Fibroblast of villous mesenchyme (primary cell): ENCODE measurements around the gene TCTN1. TPM values are rescaled to one million over a fixed set of nuclear protein-coding genes. Genes with fewer than 3 reads are reported as not detected.

Source experiments
- DNase-seq: peaks from one replicate; pipeline ENCODE4 v3.0.0-alpha.2; 2010; ENCODE audit warnings: low read depth
- H3K4me3 ChIP-seq: 2 replicates; pipeline ENCODE4 v1.5.1; 2011; ENCODE audit warnings: low read depth, mild to moderate bottlenecking, low read length
- total RNA-seq: library from RNA; depleted of rRNA; stranded (reverse); fragments of >200 nt; gene quantifications from 2 replicates; pipeline ENCODE4 v1.2.3, GENCODE V29; 2012
- TF ChIP-seq, protein P1 (sequence below): IDR thresholded peaks from 2 replicates; pipeline ENCODE4 v1.5.1; 2012; ENCODE audit warnings: low read depth, mild to moderate bottlenecking, low read length; ENCODE audit not compliant: insufficient read depth

Gene TCTN1
- total RNA-seq, 1 donor = 28.9 TPM

DNA sequence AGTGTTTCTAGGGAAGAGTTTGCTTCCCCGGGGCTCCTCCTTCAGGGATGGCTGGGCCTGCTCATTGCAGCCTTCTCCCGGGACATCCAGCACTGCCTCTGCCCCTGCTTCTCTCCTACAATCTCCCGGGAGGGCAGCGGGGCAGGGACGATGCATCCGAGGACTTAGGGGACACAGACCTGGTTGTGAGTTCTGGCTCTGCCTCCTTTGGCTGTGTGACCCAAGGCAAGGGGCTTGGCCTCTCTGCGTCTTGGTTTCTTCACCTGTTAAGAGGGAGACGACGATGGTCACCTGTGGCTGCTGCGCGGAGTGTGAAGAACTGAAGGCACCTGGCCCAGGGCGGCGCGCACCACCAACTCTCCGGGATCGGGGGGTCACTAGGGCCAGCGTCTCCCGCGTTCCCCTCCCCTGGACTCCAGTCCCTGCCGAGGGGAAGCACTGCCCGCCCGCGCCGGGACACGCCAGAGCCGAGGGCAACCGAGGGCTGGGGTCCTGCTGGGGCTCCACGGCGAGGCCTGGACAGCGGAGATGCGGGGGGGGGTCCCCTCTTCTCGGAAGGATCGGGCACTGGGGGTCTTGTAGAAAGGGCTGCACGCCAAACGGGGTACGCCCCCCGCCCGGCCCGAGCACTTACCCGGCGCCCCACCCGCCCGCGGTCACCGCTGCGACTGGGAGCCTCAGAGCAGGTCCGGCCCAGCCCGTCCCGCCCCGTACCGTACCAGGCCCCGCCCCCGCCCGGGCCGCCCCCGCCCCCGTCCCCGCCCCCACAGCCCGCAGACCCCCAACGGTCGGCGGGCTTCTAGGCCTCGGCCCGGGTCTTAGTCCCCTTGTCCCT, 74.7 kb downstream of the TCTN1 start, which contains the start of gene HVCN1:
HVCN1 (minus strand) TSS at position 670 of the 835 bp plus-strand sequence. CDS start 5,870 bp downstream, outside the sequence.
- peak within 1 kb of the TSS; percentile 64 for H3K4me3 ChIP-seq
- DNase-seq = no peak

DNA sequence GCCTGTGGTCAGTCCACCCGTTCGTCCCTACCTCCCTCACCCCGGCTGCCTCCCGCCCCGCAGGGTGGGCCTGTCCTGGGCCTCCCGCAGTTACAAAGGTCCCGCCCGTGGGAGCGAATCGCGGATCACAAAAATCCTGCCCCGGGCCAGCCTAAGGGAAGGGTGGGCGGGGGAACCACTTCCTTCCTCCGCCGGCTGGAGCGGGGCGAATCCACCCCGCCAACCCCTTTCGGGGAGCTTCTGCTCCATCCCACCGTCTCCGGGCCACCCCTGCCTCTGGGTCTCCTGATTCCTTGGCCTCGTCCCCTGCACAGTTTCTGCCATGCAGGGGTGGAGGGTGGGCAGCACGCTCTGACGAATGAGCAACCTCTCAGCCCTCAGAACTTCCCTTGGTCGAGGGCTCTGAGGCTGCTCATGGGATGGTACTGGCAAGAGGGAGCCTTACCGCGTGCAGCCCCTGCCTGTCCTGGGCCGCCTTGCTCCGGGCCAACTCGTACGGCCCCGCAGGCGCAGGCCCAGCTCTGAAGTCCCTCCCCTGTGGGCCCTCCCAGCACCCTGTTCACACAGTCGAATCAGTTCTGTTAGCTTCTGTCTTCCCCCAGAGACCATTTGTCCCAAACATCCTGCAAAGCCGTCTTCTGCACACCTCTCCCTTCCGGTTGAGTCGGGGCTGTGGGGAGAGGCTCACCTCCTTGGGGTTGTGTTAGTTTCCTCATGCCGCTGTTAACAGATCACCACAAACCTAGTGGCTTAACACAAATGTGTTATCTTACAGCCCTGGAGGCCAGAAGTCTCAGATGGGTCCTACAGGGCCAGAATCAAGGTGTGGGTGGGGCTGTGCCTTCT, 75.6 kb downstream of the TCTN1 start:
- peak; percentile 25 for DNase-seq
- peak overlapping the region; percentile 64 for H3K4me3 ChIP-seq
- TF ChIP-seq, protein P1, sequence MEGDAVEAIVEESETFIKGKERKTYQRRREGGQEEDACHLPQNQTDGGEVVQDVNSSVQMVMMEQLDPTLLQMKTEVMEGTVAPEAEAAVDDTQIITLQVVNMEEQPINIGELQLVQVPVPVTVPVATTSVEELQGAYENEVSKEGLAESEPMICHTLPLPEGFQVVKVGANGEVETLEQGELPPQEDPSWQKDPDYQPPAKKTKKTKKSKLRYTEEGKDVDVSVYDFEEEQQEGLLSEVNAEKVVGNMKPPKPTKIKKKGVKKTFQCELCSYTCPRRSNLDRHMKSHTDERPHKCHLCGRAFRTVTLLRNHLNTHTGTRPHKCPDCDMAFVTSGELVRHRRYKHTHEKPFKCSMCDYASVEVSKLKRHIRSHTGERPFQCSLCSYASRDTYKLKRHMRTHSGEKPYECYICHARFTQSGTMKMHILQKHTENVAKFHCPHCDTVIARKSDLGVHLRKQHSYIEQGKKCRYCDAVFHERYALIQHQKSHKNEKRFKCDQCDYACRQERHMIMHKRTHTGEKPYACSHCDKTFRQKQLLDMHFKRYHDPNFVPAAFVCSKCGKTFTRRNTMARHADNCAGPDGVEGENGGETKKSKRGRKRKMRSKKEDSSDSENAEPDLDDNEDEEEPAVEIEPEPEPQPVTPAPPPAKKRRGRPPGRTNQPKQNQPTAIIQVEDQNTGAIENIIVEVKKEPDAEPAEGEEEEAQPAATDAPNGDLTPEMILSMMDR = no peak

More for the DNA sequence above, 74.7 kb downstream of the TCTN1 start, which contains the start of gene HVCN1:
- TF ChIP-seq, protein P1 = no peak

DNA sequence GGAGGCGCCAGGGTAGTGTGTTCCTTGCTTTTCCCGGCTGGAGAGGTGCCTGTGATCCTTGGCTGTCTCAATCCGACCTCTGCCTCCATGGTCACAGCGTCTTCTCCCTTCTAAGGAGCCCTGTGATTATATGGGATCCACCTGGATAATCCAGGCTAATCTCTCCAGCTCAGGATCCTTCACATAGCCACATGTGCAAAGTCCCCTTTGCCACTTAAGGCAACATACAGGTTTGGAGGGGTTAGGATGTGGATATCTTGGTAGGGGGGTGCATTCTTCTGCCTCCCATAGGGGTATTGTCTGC, 76.2 kb downstream of the TCTN1 start:
- TF ChIP-seq, protein P1 = no peak
- DNase-seq = no peak
- no peak overlapping the region for H3K4me3 ChIP-seq

DNA sequence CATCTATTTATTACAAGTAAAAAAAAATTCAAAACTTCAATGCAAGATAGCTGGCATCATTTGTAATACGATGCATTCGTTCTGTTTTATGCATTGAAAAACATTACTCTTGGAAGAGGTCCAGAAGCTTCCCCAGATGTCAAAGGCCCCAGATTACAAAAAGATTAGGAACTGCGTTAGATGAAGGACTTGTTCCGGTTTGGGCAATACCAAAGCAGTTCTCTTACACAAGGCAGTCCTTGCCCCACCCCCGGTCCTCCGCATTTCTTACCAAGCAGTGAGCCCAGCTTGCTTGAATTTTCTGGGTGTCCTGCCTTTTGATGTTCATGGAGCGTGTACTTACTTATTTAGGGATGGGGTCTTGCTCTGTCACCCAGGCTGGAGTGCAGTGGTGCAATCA, 79.8 kb downstream of the TCTN1 start:
- TF ChIP-seq, protein P1 = no peak
- peak; percentile 76 for DNase-seq

DNA sequence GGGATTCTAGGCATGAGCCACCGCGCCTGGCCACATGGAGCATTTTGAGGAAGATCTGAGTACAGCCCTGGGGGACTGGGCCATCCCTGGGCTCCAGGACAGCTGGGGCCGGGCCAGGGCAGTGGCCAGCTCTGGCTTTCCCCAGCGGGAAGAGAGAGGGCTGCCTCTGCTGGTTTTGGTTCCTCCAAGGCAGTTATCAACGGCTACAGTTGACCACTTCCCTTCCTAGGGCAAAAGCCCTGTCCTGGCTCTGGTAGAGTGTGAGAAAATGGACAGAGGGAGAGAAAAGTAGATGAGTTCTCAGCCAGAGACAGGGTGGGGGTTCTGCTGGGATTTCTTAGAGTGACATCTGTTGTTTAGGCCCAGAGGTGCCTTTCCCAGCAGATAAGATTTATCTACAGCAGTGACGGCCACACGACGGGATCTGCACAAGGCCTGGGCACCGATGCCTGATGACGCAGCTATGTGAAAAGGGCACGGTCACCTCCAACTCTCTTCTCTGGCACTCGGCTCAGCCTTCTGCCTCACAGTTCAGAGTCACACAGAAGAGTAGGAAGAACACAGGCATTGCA, 80.5 kb downstream of the TCTN1 start:
- TF ChIP-seq, protein P1 = no peak
- DNase-seq = no peak
- no peak overlapping the region for H3K4me3 ChIP-seq

More for the DNA sequence above, 79.8 kb downstream of the TCTN1 start:
- no peak overlapping the region for H3K4me3 ChIP-seq

DNA sequence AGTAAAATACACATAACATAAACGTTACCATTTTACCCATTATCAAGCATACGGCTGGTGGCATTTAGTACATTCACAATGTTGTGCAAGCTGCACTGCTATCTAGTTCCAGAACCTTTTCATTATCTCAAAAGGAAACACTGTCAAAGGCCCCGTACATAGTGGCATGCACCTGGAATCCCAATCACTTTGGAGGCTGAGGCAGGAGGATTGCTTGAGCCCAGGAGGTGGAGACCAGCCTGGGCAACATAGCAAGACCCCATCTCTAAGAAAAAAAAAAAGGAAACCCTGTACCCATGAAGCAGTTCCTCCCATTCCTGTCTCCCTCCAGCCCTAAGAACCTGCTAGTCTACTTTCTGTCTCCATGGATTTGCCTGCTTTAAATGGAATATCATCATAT, 82.4 kb downstream of the TCTN1 start:
- TF ChIP-seq, protein P1 = no peak
- no peak overlapping the region for H3K4me3 ChIP-seq
- DNase-seq = no peak
